SK-N-SH treated with all-trans-retinoic acid at 6 μM for 48 hours (cell line): ENCODE results near the gene HS3ST3A1.

Source experiments
- BACH2 ChIP-seq: fragments of 250-450 bp; sonication (Bioruptor Pico); IDR thresholded peaks from 2 replicates; pipeline ENCODE4 v1.9.0; 2021; ENCODE audit warnings: mild to moderate bottlenecking, borderline replicate concordance
- CSDC2 ChIP-seq: fragments of 250-450 bp; sonication (Bioruptor Pico); IDR thresholded peaks from 2 replicates; pipeline ENCODE4 v1.5.0; 2020; ENCODE audit warnings: mild to moderate bottlenecking, moderate library complexity
- ESRRG ChIP-seq: fragments of 250-450 bp; sonication (Bioruptor Pico); IDR thresholded peaks from 2 replicates; pipeline ENCODE4 v1.6.1; 2021; ENCODE audit warnings: mild to moderate bottlenecking
- ISL1 ChIP-seq: fragments of 250-450 bp; sonication (Bioruptor Pico); IDR thresholded peaks from 2 replicates; pipeline ENCODE4 v2.1.2; 2022; ENCODE audit warnings: mild to moderate bottlenecking, moderate library complexity
- OSR1 ChIP-seq: fragments of 250-450 bp; sonication (Bioruptor Pico); IDR thresholded peaks from 2 replicates; pipeline ENCODE4 v1.8.0; 2022; ENCODE audit warnings: moderate library complexity, mild to moderate bottlenecking, inconsistent platforms
- PPARA ChIP-seq: fragments of 250-450 bp; sonication (Bioruptor Pico); IDR thresholded peaks from 2 replicates; pipeline ENCODE4 v1.5.0; 2020; ENCODE audit warnings: mild to moderate bottlenecking, borderline replicate concordance
- RARB ChIP-seq: fragments of 250-450 bp; sonication (Bioruptor Pico); IDR thresholded peaks from 2 replicates; pipeline ENCODE4 v1.8.0; 2021; ENCODE audit warnings: mild to moderate bottlenecking, moderate library complexity
- TCF4 ChIP-seq: fragments of 250-450 bp; sonication (Bioruptor Pico); IDR thresholded peaks from 2 replicates; pipeline ENCODE4 v1.8.0; 2021; ENCODE audit warnings: mild to moderate bottlenecking, moderate library complexity, borderline replicate concordance
- ZFP30 ChIP-seq: fragments of 450-650 bp; formaldehyde crosslinking; IDR thresholded peaks from 2 replicates; pipeline ENCODE4 v1.5.0; 2022; ENCODE audit warnings: mild to moderate bottlenecking, moderate library complexity
- ZNF565 ChIP-seq: fragments of 450-650 bp; formaldehyde crosslinking; conservative IDR thresholded peaks from 2 replicates; pipeline ENCODE4 v1.5.0; 2020; ENCODE audit warnings: low read depth, mild to moderate bottlenecking, moderate library complexity
- ZNF8 ChIP-seq: fragments of 450-650 bp; formaldehyde crosslinking; IDR thresholded peaks from 2 replicates; pipeline ENCODE4 v1.5.0; 2020; ENCODE audit warnings: mild to moderate bottlenecking, moderate library complexity
- TF ChIP-seq, protein P1 (sequence below): fragments of 250-450 bp; sonication (Bioruptor Pico); IDR thresholded peaks from 2 replicates; pipeline ENCODE4 v1.8.0; 2020; ENCODE audit warnings: mild to moderate bottlenecking, moderate library complexity, borderline replicate concordance
- TF ChIP-seq, protein P2 (sequence below): fragments of 250-450 bp; sonication (Bioruptor Pico); IDR thresholded peaks from 2 replicates; pipeline ENCODE4 v1.5.1; 2021; ENCODE audit warnings: mild to moderate bottlenecking, moderate library complexity

DNA sequence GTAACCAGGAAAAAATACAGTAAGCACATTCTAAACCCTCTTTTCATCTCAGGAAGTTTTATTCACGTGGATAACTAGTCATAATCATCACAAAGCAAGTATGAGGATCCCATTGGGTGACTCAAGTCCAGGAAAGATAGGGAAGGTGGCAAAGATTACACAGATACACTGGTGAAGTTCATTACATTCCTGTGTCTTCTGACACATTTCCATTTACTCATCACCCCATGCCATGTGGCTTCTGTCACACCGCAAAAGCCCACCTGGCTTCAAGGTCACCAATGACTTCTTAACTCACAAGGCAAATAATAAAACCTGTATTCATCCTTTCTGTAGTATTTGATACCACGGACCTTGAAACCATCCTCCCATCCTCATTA, 17.0 kb downstream of the HS3ST3A1 start:
- no peak for TF ChIP-seq ISL1
- no peak for TF ChIP-seq CSDC2
- TF ChIP-seq TCF4 (CRISPR knock-in tag), result no peak
- TF ChIP-seq ZFP30 (CRISPR knock-in tag), result no peak
- TF ChIP-seq BACH2 (CRISPR knock-in tag), result no peak
- TF ChIP-seq, protein P1, sequence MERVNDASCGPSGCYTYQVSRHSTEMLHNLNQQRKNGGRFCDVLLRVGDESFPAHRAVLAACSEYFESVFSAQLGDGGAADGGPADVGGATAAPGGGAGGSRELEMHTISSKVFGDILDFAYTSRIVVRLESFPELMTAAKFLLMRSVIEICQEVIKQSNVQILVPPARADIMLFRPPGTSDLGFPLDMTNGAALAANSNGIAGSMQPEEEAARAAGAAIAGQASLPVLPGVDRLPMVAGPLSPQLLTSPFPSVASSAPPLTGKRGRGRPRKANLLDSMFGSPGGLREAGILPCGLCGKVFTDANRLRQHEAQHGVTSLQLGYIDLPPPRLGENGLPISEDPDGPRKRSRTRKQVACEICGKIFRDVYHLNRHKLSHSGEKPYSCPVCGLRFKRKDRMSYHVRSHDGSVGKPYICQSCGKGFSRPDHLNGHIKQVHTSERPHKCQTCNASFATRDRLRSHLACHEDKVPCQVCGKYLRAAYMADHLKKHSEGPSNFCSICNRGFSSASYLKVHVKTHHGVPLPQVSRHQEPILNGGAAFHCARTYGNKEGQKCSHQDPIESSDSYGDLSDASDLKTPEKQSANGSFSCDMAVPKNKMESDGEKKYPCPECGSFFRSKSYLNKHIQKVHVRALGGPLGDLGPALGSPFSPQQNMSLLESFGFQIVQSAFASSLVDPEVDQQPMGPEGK (CRISPR knock-in tag), result no peak
- TF ChIP-seq OSR1 (CRISPR knock-in tag), result no peak
- TF ChIP-seq ESRRG (CRISPR knock-in tag), result no peak
- TF ChIP-seq, protein P2, sequence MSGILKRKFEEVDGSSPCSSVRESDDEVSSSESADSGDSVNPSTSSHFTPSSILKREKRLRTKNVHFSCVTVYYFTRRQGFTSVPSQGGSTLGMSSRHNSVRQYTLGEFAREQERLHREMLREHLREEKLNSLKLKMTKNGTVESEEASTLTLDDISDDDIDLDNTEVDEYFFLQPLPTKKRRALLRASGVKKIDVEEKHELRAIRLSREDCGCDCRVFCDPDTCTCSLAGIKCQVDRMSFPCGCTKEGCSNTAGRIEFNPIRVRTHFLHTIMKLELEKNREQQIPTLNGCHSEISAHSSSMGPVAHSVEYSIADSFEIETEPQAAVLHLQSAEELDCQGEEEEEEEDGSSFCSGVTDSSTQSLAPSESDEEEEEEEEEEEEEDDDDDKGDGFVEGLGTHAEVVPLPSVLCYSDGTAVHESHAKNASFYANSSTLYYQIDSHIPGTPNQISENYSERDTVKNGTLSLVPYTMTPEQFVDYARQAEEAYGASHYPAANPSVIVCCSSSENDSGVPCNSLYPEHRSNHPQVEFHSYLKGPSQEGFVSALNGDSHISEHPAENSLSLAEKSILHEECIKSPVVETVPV, result no peak
- TF ChIP-seq ZNF8 (CRISPR knock-in tag), result no peak
- no peak for TF ChIP-seq ZNF565 (CRISPR knock-in tag)
- TF ChIP-seq RARB, result no peak
- TF ChIP-seq PPARA, result no peak
